Measurements from ENCODE around the gene SMYD4.
"Not testable (repeated sequence)": the region's sequence is repeated elsewhere in the genome, so short reads cannot be mapped to it uniquely, and the experiment has no call there.

The SMYD4 gene

DNA sequence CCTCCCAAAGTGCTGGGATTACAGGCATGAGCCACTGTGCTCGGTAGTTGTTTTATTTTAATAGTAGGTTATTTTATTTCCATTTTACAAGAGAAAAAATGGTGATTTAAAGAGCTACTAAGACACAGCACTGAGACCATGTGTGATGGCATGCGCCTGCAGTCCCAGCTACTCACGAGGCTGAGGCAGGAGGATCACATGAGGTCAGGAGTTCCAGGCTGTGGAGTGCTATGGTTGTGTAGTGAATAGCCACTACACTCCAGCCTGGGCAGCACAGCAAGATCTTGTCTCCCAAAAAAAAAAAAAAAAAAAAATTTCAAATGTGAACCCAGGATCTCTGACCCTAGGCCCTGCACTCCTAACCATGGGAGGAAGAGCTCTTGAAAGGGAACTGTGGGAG, 64.1 kb downstream of the SMYD4 start:
- H3F3A ChIP-seq (ENCODE audit: control insufficient read depth, insufficient read depth), result peaks cover 27% of the 10 kb centered on the region
- no peaks in the 10 kb centered on the region for H3K9me3 ChIP-seq (ENCODE audit: control insufficient read depth, insufficient read depth, low read length)
- no peaks in the 10 kb centered on the region for H4K20me1 ChIP-seq (ENCODE audit: control insufficient read depth, insufficient read depth, low read depth, low read length)
- no peak overlapping the region for H3K4me2 ChIP-seq (ENCODE audit: low read length)
- H3K4me3 ChIP-seq (ENCODE audit: low read length), result no peak overlapping the region
- no peaks in the 10 kb centered on the region for H3K9me2 ChIP-seq (replicated peaks; ENCODE audit: control insufficient read depth, low read length)
- H3K79me2 ChIP-seq (ENCODE audit: control insufficient read depth, low read length), result peaks cover 1% of the 10 kb centered on the region
- TF ChIP-seq, protein P1, sequence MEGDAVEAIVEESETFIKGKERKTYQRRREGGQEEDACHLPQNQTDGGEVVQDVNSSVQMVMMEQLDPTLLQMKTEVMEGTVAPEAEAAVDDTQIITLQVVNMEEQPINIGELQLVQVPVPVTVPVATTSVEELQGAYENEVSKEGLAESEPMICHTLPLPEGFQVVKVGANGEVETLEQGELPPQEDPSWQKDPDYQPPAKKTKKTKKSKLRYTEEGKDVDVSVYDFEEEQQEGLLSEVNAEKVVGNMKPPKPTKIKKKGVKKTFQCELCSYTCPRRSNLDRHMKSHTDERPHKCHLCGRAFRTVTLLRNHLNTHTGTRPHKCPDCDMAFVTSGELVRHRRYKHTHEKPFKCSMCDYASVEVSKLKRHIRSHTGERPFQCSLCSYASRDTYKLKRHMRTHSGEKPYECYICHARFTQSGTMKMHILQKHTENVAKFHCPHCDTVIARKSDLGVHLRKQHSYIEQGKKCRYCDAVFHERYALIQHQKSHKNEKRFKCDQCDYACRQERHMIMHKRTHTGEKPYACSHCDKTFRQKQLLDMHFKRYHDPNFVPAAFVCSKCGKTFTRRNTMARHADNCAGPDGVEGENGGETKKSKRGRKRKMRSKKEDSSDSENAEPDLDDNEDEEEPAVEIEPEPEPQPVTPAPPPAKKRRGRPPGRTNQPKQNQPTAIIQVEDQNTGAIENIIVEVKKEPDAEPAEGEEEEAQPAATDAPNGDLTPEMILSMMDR (IDR thresholded peaks at IDR 0.05; ENCODE audit: low read depth, low read length, poor library complexity, severe bottlenecking), result no peak
- TF ChIP-seq EZH2phosphoT487 (IDR thresholded peaks at IDR 0.05; ENCODE audit: borderline replicate concordance, low read length), result no peak
- no peaks in the 10 kb centered on the region for H3K27me3 ChIP-seq (ENCODE audit: control insufficient read depth, low read length)
- H3K4me1 ChIP-seq (ENCODE audit: control insufficient read depth, low read length), result peaks cover 87% of the 10 kb centered on the region
- peaks cover under 1% of the 10 kb centered on the region for H3K36me3 ChIP-seq (ENCODE audit: control insufficient read depth, low read length)
- H3K27ac ChIP-seq (ENCODE audit: low read depth, low read length), result no peak overlapping the region; the same call in 1 of the 2 replicates

DNA sequence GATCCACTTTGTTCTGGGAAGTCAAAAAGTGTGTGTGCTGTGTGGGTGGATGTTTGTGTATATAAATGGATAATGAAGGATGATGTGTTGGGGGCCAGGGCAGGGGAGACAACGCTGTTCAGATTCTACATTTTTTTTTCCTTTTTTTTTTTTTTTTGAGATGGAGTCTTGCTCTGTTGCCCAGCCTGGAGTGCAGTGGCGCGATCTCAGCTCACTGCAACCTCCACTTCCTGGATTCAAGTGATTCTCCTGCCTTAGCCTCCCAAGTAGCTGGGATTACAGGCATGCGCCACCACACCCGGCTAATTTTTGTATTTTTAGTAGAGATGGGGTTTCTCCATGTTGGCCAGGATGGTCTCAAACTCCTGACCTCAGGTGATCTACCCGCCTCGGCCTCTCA, 65.0 kb downstream of the SMYD4 start:
- H3K79me2 ChIP-seq (ENCODE audit: control insufficient read depth, low read length); H4K20me1 ChIP-seq (ENCODE audit: control insufficient read depth, insufficient read depth, low read depth, low read length); H3K27me3 ChIP-seq (ENCODE audit: control insufficient read depth, low read length); H3K9me3 ChIP-seq (ENCODE audit: control insufficient read depth, insufficient read depth, low read length); H3K9me2 ChIP-seq (replicated peaks; ENCODE audit: control insufficient read depth, low read length); H3K36me3 ChIP-seq (ENCODE audit: control insufficient read depth, low read length): not testable (repeated sequence)
- Histone ChIP-seq H3K4me1 (ENCODE audit: control insufficient read depth, low read length) (peaks cover 78% of the 10 kb centered on the region), H3K27ac (ENCODE audit: low read depth, low read length) (peak overlapping the region; percentile 81), H3K4me3 (ENCODE audit: low read length) (peak overlapping the region; percentile 17), H3K4me2 (ENCODE audit: low read length) (peak overlapping the region; percentile 48), H3F3A (ENCODE audit: control insufficient read depth, insufficient read depth) (peaks cover 20% of the 10 kb centered on the region)

DNA sequence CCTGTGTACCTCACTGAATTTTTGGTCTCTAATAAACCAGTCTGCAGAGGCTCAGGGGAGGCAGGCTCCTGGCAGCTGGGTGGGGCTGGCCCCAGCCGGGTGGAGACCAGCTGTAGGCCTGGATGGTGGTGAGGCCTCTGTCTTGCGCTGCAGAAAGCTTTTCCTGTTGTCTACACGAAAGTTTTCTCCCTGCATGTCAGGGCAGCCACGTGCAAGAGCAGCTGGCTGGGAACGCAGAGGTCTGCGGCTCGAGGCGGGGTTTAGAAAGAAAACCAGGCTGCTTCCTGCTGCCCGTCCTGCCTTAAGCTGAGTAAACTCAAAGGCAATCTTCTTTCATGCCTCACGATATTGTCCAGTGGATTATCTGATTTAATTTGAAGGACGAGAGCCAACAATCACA, 65.4 kb downstream of the SMYD4 start:
- peaks cover 74% of the 10 kb centered on the region for H3K4me1 ChIP-seq (ENCODE audit: control insufficient read depth, low read length)
- no peaks in the 10 kb centered on the region for H3K27me3 ChIP-seq (ENCODE audit: control insufficient read depth, low read length)
- H3K79me2 ChIP-seq (ENCODE audit: control insufficient read depth, low read length), result no peaks in the 10 kb centered on the region
- H3F3A ChIP-seq (ENCODE audit: control insufficient read depth, insufficient read depth), result peaks cover 16% of the 10 kb centered on the region
- peak overlapping the region; percentile 48 for H3K4me2 ChIP-seq (ENCODE audit: low read length)
- no peaks in the 10 kb centered on the region for H3K9me2 ChIP-seq (replicated peaks; ENCODE audit: control insufficient read depth, low read length)
- no peaks in the 10 kb centered on the region for H3K36me3 ChIP-seq (ENCODE audit: control insufficient read depth, low read length)
- H3K27ac ChIP-seq (ENCODE audit: low read depth, low read length), result peak overlapping the region; percentile 81
- no peak for TF ChIP-seq EZH2phosphoT487 (IDR thresholded peaks at IDR 0.05; ENCODE audit: borderline replicate concordance, low read length)
- TF ChIP-seq, protein P1 (IDR thresholded peaks at IDR 0.05; ENCODE audit: low read depth, low read length, poor library complexity, severe bottlenecking), result no peak
- H3K9me3 ChIP-seq (ENCODE audit: control insufficient read depth, insufficient read depth, low read length), result no peaks in the 10 kb centered on the region
- H4K20me1 ChIP-seq (ENCODE audit: control insufficient read depth, insufficient read depth, low read depth, low read length), result no peaks in the 10 kb centered on the region
- H3K4me3 ChIP-seq (ENCODE audit: low read length), result peak overlapping the region; percentile 41

DNA sequence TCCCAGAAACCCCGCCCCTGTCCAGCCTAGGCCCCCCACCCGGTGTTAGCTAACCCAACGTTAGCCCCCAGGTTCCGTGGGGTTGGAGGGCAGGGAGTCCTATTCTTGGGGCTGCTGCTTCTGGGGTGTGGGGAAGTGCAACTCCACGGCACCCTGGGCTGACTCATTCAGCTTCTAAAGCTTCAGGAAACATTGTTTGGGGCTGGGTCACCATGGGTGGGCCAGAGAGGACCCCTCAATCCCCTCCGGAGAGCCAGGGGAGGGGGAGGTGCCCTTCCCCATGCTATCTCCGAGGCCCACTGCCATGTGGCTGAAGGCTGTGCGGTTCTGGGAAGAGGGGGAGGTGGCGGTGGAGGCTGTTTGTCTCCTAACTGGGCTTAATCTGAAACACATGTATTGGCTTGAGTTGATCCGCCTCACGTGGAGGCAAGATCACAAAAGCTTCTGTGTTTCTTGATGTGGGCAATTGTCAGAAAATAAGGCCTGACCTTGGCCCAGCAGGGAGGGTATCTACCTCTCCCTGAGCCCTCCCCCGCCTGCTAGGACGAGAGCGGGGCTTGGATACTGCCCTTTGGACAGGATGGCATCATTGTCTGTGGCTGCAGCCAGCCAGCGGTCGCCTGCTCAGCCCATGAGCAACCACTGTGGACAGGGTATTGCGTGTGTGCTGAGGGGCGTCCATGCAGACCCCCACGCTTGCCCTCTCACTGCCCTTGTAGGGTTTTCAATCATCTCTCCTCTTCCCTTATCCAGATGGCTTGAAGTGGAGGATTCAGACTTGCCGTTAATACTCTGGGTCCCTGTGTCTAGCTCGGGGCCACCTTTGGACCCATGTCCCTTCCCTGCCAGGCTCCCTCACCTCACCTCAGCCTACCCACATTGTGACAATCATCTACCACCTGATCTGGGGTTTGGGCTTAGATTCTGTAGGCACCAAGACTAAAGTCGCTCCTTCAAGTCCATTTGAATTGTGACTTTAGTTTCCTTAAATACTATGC, 66.5 kb downstream of the SMYD4 start:
- Histone ChIP-seq H3K4me3 (ENCODE audit: low read length) (peak overlapping the region; percentile 41), H3K27ac (ENCODE audit: low read depth, low read length) (peak overlapping the region; percentile 81), H3K4me2 (ENCODE audit: low read length) (peak overlapping the region; percentile 48), H3K36me3 (ENCODE audit: control insufficient read depth, low read length) (no peaks in the 10 kb centered on the region), H4K20me1 (ENCODE audit: control insufficient read depth, insufficient read depth, low read depth, low read length) (no peaks in the 10 kb centered on the region), H3K4me1 (ENCODE audit: control insufficient read depth, low read length) (peaks cover 66% of the 10 kb centered on the region), H3K9me2 (replicated peaks; ENCODE audit: control insufficient read depth, low read length) (no peaks in the 10 kb centered on the region), H3K79me2 (ENCODE audit: control insufficient read depth, low read length) (no peaks in the 10 kb centered on the region), H3F3A (ENCODE audit: control insufficient read depth, insufficient read depth) (peaks cover 12% of the 10 kb centered on the region), H3K27me3 (ENCODE audit: control insufficient read depth, low read length) (no peaks in the 10 kb centered on the region), H3K9me3 (ENCODE audit: control insufficient read depth, insufficient read depth, low read length) (no peaks in the 10 kb centered on the region)
- no peak for TF ChIP-seq EZH2phosphoT487 (IDR thresholded peaks at IDR 0.05; ENCODE audit: borderline replicate concordance, low read length)
- TF ChIP-seq, protein P1 (IDR thresholded peaks at IDR 0.05; ENCODE audit: low read depth, low read length, poor library complexity, severe bottlenecking), result no peak

All from DOHH2 (cell line).